DND-41 (cell line): ENCODE results near the gene DISC1.

Experiments
- ATAC-seq: fragments of 200-7000 bp; cut with Tn5 transposase; 3 replicates; pipeline ENCODE4 v1.9.1; 2021; ENCODE audit warnings: low read depth; ENCODE audit not compliant: insufficient read depth
- DNase-seq: peaks from one replicate; pipeline ENCODE4 v3.0.0-alpha.2; 2020
- H2AFZ ChIP-seq: 2 replicates; pipeline ENCODE4 v1.6.0; 2012; ENCODE audit warnings: low read depth, low read length
- H3K27ac ChIP-seq: 2 replicates; pipeline ENCODE4 v1.5.1; 2012; ENCODE audit warnings: low read length, inconsistent platforms
- H3K27me3 ChIP-seq: fragments of 200-600 bp; sonication (generic); 2 replicates; pipeline ENCODE4 v1.6.0; 2012; ENCODE audit warnings: low read length, mild to moderate bottlenecking, inconsistent platforms; ENCODE audit not compliant: insufficient read depth, poor library complexity
- H3K36me3 ChIP-seq: 2 replicates; pipeline ENCODE4 v1.5.1; 2012; ENCODE audit warnings: low read length, inconsistent platforms; ENCODE audit not compliant: insufficient read depth
- H3K4me1 ChIP-seq: 2 replicates; pipeline ENCODE4 v1.5.1; 2012; ENCODE audit warnings: mild to moderate bottlenecking, low read length; ENCODE audit not compliant: insufficient read depth
- H3K4me2 ChIP-seq: 2 replicates; pipeline ENCODE4 v1.6.0; 2012; ENCODE audit warnings: mild to moderate bottlenecking, moderate library complexity, low read length, inconsistent platforms; ENCODE audit not compliant: insufficient read depth
- H3K4me3 ChIP-seq, 2 experiments: fragments of 200-600 bp in 1 of 2; shearing (Covaris generic) in 1 of 2; 2 replicates each; pipeline ENCODE4 v1.5.1; 2012 to 2016; ENCODE audit warnings: inconsistent platforms in 2 of 2, low read length in 2 of 2, mild to moderate bottlenecking in 2 of 2, low read depth in 1 of 2, moderate library complexity in 1 of 2
- H3K79me2 ChIP-seq: 2 replicates; pipeline ENCODE4 v1.6.0; 2012; ENCODE audit warnings: low read length, inconsistent platforms; ENCODE audit not compliant: insufficient read depth
- H3K9ac ChIP-seq: 2 replicates; pipeline ENCODE4 v1.6.0; 2012; ENCODE audit warnings: low read depth, mild to moderate bottlenecking, inconsistent platforms, low read length, moderate library complexity
- H3K9me3 ChIP-seq: 2 replicates; pipeline ENCODE4 v1.5.1; 2012; ENCODE audit warnings: low read length, moderate library complexity, mild to moderate bottlenecking, inconsistent platforms; ENCODE audit not compliant: insufficient read depth, severe bottlenecking
- H4K20me1 ChIP-seq: 2 replicates; pipeline ENCODE4 v1.6.0; 2012; ENCODE audit warnings: low read length; ENCODE audit not compliant: insufficient read depth
- CTCF ChIP-seq: IDR thresholded peaks from 2 replicates; pipeline ENCODE4 v1.5.1; 2012; ENCODE audit warnings: borderline replicate concordance, low read length, moderate library complexity, mild to moderate bottlenecking; ENCODE audit not compliant: poor library complexity, severe bottlenecking; ENCODE audit errors: extremely low read depth
- EZH2 ChIP-seq: IDR thresholded peaks from 3 replicates; pipeline ENCODE4 v1.6.1; 2012; ENCODE audit warnings: borderline replicate concordance, low read depth, mild to moderate bottlenecking, moderate library complexity, low read length, inconsistent platforms; ENCODE audit not compliant: severe bottlenecking

Gene DISC1

GRCh38 chr1:231918239-231919015, 291.8 kb downstream of the DISC1 start:
- ATAC-seq = peak; percentile 74
- H3K27ac ChIP-seq = no peak overlapping the region
- no peaks in the 10 kb centered on the region for H3K36me3 ChIP-seq
- no peaks in the 10 kb centered on the region for H4K20me1 ChIP-seq
- no peak overlapping the region for H3K9ac ChIP-seq
- H2AFZ ChIP-seq = no peak overlapping the region
- H3K79me2 ChIP-seq = no peaks in the 10 kb centered on the region
- H3K9me3 ChIP-seq = no peaks in the 10 kb centered on the region
- TF ChIP-seq CTCF (no peak), EZH2 (no peak)
- H3K4me3 ChIP-seq = no peak overlapping the region
- H3K27me3 ChIP-seq = no peaks in the 10 kb centered on the region
- H3K4me1 ChIP-seq = peaks cover 22% of the 10 kb centered on the region
- DNase-seq = peak; percentile 45
- no peak overlapping the region; the same call in none of the 2 replicates for H3K4me2 ChIP-seq

- Histone ChIP-seq H3K4me1 (peaks cover 22% of the 10 kb centered on the region), H3K9ac (no peak overlapping the region), H4K20me1 (no peaks in the 10 kb centered on the region), H3K4me2 (no peak overlapping the region), H3K4me3 (no peak overlapping the region), H3K36me3 (no peaks in the 10 kb centered on the region), H3K27me3 (no peaks in the 10 kb centered on the region), H3K79me2 (no peaks in the 10 kb centered on the region), H3K27ac (no peak overlapping the region), H2AFZ (no peak overlapping the region), H3K9me3 (no peaks in the 10 kb centered on the region)
- DNase-seq (no peak), ATAC-seq (no peak)
- TF ChIP-seq EZH2 (no peak), CTCF (no peak)
Measured at GRCh38 chr1:231919239-231919885, 292.8 kb downstream of the DISC1 start.

GRCh38 chr1:231919886-231920285, 293.3 kb downstream of the DISC1 start:
- no peaks in the 10 kb centered on the region for H3K36me3 ChIP-seq
- no peaks in the 10 kb centered on the region for H3K79me2 ChIP-seq
- no peak overlapping the region for H2AFZ ChIP-seq
- no peaks in the 10 kb centered on the region for H3K27me3 ChIP-seq
- no peak overlapping the region for H3K9ac ChIP-seq
- no peaks in the 10 kb centered on the region for H3K9me3 ChIP-seq
- TF ChIP-seq CTCF (no peak), EZH2 (no peak)
- no peaks in the 10 kb centered on the region for H4K20me1 ChIP-seq
- peaks cover 22% of the 10 kb centered on the region for H3K4me1 ChIP-seq
- DNase-seq = peak; percentile 17
- H3K27ac ChIP-seq = no peak overlapping the region
- H3K4me3 ChIP-seq = no peak overlapping the region
- ATAC-seq = no peak
- H3K4me2 ChIP-seq = no peak overlapping the region
